Measurements from ENCODE around the gene PLCB4.

PLCB4 gene

GRCh38 chr20:9241232-9241692 lies 172.4 kb downstream of the PLCB4 start:
- TF ChIP-seq, protein P1, sequence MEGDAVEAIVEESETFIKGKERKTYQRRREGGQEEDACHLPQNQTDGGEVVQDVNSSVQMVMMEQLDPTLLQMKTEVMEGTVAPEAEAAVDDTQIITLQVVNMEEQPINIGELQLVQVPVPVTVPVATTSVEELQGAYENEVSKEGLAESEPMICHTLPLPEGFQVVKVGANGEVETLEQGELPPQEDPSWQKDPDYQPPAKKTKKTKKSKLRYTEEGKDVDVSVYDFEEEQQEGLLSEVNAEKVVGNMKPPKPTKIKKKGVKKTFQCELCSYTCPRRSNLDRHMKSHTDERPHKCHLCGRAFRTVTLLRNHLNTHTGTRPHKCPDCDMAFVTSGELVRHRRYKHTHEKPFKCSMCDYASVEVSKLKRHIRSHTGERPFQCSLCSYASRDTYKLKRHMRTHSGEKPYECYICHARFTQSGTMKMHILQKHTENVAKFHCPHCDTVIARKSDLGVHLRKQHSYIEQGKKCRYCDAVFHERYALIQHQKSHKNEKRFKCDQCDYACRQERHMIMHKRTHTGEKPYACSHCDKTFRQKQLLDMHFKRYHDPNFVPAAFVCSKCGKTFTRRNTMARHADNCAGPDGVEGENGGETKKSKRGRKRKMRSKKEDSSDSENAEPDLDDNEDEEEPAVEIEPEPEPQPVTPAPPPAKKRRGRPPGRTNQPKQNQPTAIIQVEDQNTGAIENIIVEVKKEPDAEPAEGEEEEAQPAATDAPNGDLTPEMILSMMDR (IDR thresholded peaks at IDR 0.05; ENCODE audit: low read depth, low read length) = no peak
- DNase-seq (ENCODE audit: extremely low read depth, low read depth) = peak; percentile 61

- peak; percentile 38 for DNase-seq (ENCODE audit: extremely low read depth, low read depth)
- TF ChIP-seq, protein P1 (IDR thresholded peaks at IDR 0.05; ENCODE audit: low read depth, low read length) = no peak
These were observed 173.0 kb downstream of the PLCB4 start for GRCh38 chr20:9241721-9242427.

GRCh38 chr20:9243986-9244385 lies 175.1 kb downstream of the PLCB4 start:
- no peak for DNase-seq (ENCODE audit: extremely low read depth, low read depth)
- TF ChIP-seq, protein P1 (IDR thresholded peaks at IDR 0.05; ENCODE audit: low read depth, low read length) = no peak

DNA sequence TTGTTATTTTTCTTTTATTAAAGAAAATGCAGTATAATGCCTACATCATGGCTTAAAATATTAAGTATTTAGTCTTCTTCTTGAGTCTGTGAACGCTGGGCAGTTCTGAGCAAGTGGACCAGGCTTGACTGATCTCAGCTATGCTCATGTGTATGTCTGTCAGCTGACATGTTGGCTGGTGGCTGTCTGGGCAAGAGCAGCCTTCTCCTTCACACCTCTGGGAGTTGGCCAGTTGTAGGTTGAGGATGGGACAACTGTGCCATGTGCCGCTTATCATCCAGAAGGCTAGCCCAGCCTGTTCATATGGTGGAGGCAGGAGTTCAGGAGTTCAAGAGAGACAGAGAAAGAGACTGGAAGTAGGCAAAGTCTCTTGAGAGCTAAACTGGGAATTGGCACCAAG lies 175.9 kb downstream of the PLCB4 start:
- no peak for DNase-seq (ENCODE audit: extremely low read depth, low read depth)

DNA sequence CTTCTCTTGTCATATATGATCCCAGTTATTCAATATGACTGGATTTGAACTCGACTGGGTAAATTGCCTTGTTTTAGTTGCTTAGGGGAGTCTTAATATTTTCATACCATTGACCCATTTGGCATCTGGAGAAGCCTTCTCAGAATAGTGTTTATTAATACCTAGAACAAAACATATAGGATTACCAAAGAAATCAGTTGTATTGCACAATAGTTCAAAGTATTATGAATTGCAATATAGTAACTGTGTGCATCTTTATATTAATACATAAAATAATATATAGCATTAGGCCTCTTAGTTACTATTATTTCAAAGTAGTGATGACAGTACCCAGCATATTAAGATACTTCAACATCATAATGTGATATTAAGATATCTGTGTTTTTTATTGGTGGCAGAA lies 177.8 kb downstream of the PLCB4 start:
- DNase-seq (ENCODE audit: extremely low read depth, low read depth) = no peak
- TF ChIP-seq, protein P1 (IDR thresholded peaks at IDR 0.05; ENCODE audit: low read depth, low read length) = no peak

More for the DNA sequence above, 175.9 kb downstream of the PLCB4 start:
- TF ChIP-seq, protein P1 (IDR thresholded peaks at IDR 0.05; ENCODE audit: low read depth, low read length) = no peak

DNA sequence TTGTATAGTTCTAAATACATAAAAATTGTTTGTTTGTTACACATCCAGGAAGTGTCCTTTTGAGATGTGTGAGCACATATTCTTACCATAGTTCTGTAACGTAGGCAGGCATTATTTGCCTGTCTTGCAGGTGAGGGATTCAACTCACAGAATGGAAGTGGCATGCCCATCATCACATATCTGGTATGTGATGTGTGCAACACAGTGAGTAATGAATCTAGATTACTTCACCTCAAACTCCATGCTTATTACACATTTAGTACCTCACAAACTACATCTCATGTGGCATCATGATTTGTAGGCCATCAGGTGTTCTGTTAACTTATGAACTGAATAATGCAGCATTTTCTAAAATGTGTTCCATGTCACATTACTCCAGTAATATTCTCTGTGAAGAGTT lies 181.6 kb downstream of the PLCB4 start:
- no peak for DNase-seq (ENCODE audit: extremely low read depth, low read depth)
- TF ChIP-seq, protein P1 (IDR thresholded peaks at IDR 0.05; ENCODE audit: low read depth, low read length) = no peak

- DNase-seq (ENCODE audit: extremely low read depth, low read depth) = no peak
- TF ChIP-seq, protein P1 (IDR thresholded peaks at IDR 0.05; ENCODE audit: low read depth, low read length) = no peak
These were observed 184.2 kb downstream of the PLCB4 start for GRCh38 chr20:9253006-9253539.
